IMR-90 (cell line): ENCODE measurements around the gene ATP1B3. TPM values are rescaled to one million over a fixed set of nuclear protein-coding genes. Genes with fewer than 3 reads are reported as not detected.

Source experiments
- ATAC-seq: fragments of 200-7000 bp; cut with Tn5 transposase; 2 replicates; pipeline ENCODE4 v1.9.1; 2020; ENCODE audit warnings: low read depth, mild to moderate bottlenecking, moderate library complexity
- BruUV-seq: library from RNA; stranded (reverse); fragments of 400-500 nt; replicated peaks from 2 replicates; lab custom pipeline; 2021; lab: Mats Ljungman, UMichigan
- CTCF ChIA-PET: fragments of 300-600 bp; formaldehyde crosslinking; extraction: SDS; loops from one replicate; lab custom pipeline; 2021; ENCODE audit warnings: antibody characterized with exemption; lab: Yijun Ruan, JAX
- POLR2A ChIA-PET: fragments of 300-600 bp; sonication (Branson Sonifier 250); formaldehyde crosslinking; loops from one replicate; lab custom pipeline; 2022; ENCODE audit warnings: antibody characterized with exemption; ENCODE audit not compliant: unreplicated experiment; lab: Charles Lee
- DNase-seq: peaks from one replicate; pipeline ENCODE4 v3.0.0; 2013
- H2AFZ ChIP-seq: replicated peaks from 2 replicates; pipeline ENCODE3; 2013; ENCODE audit warnings: low read length, mild to moderate bottlenecking; ENCODE audit not compliant: poor library complexity
- H2AK5ac ChIP-seq: 2 replicates; pipeline ENCODE4 v1.6.1; 2013; ENCODE audit warnings: low read depth, low read length, inconsistent platforms
- H2AK9ac ChIP-seq: replicated peaks from 2 replicates; pipeline ENCODE3; 2013; ENCODE audit warnings: mild to moderate bottlenecking, low read depth, low read length, moderate library complexity; ENCODE audit not compliant: poor library complexity
- H2BK120ac ChIP-seq: 2 replicates; pipeline ENCODE4 v1.6.1; 2013; ENCODE audit warnings: low read depth, low read length, inconsistent platforms
- H2BK15ac ChIP-seq: 3 replicates; pipeline ENCODE4 v1.6.1; 2013; ENCODE audit warnings: low read depth, low read length, inconsistent platforms
- H2BK20ac ChIP-seq: 2 replicates; pipeline ENCODE4 v1.6.1; 2013; ENCODE audit warnings: low read depth, mild to moderate bottlenecking, inconsistent platforms, low read length, moderate library complexity
- H2BK5ac ChIP-seq: 2 replicates; pipeline ENCODE4 v1.6.1; 2013; ENCODE audit warnings: mild to moderate bottlenecking, low read depth, low read length, inconsistent platforms; ENCODE audit not compliant: poor library complexity, severe bottlenecking
- H3K14ac ChIP-seq: replicated peaks from 2 replicates; pipeline ENCODE4 v1.6.1; 2013; ENCODE audit warnings: low read depth, low read length, inconsistent platforms
- H3K18ac ChIP-seq: 2 replicates; pipeline ENCODE4 v1.6.1; 2013; ENCODE audit warnings: low read depth, low read length, control low read depth
- H3K23ac ChIP-seq: 2 replicates; pipeline ENCODE4 v1.6.1; 2013; ENCODE audit warnings: low read depth, low read length, inconsistent platforms
- H3K27ac ChIP-seq: 2 replicates; pipeline ENCODE4 v1.5.1; 2013; ENCODE audit warnings: mild to moderate bottlenecking, control low read depth, low read length; ENCODE audit not compliant: insufficient read depth
- H3K27me3 ChIP-seq: 2 replicates; pipeline ENCODE4 v1.6.1; 2013; ENCODE audit warnings: low read length; ENCODE audit not compliant: control insufficient read depth, insufficient read depth
- H3K36me3 ChIP-seq: 2 replicates; pipeline ENCODE4 v1.6.1; 2013; ENCODE audit warnings: low read length, mixed read lengths; ENCODE audit not compliant: control insufficient read depth, insufficient read depth
- H3K4ac ChIP-seq: 2 replicates; pipeline ENCODE4 v1.6.1; 2013; ENCODE audit warnings: low read depth, low read length, inconsistent platforms
- H3K4me1 ChIP-seq: 2 replicates; pipeline ENCODE4 v1.6.1; 2013; ENCODE audit warnings: low read length, mixed read lengths; ENCODE audit not compliant: control insufficient read depth, insufficient read depth
- H3K4me2 ChIP-seq: 2 replicates; pipeline ENCODE4 v1.6.1; 2013; ENCODE audit warnings: low read depth, mild to moderate bottlenecking, control low read depth, low read length, moderate library complexity
- H3K4me3 ChIP-seq: 2 replicates; pipeline ENCODE4 v1.5.1; 2013; ENCODE audit warnings: low read depth, mild to moderate bottlenecking, control low read depth, low read length, moderate library complexity; ENCODE audit not compliant: insufficient read depth
- H3K56ac ChIP-seq: 2 replicates; pipeline ENCODE4 v1.6.1; 2013; ENCODE audit warnings: low read length, inconsistent platforms; ENCODE audit not compliant: insufficient read depth; ENCODE audit errors: extremely low read depth
- H3K79me1 ChIP-seq, 2 experiments: 2 replicates each; pipeline ENCODE4 v1.6.1; 2013; ENCODE audit warnings: low read length in 2 of 2, inconsistent platforms in 1 of 2, low read depth in 1 of 2
- H3K9ac ChIP-seq: 2 replicates; pipeline ENCODE4 v1.6.1; 2013; ENCODE audit warnings: low read depth, low read length, control low read depth
- H3K9me1 ChIP-seq: 2 replicates; pipeline ENCODE4 v1.6.1; 2013; ENCODE audit warnings: low read length, inconsistent platforms; ENCODE audit not compliant: insufficient read depth
- H3K9me3 ChIP-seq: 2 replicates; pipeline ENCODE4 v1.6.1; 2013; ENCODE audit warnings: low read length; ENCODE audit not compliant: control insufficient read depth, insufficient read depth
- H4K20me1 ChIP-seq: 2 replicates; pipeline ENCODE4 v1.6.1; 2013; ENCODE audit warnings: low read length, inconsistent platforms; ENCODE audit not compliant: insufficient read depth
- H4K5ac ChIP-seq: 2 replicates; pipeline ENCODE4 v1.6.1; 2013; ENCODE audit warnings: mild to moderate bottlenecking, low read depth, low read length, control low read depth
- H4K8ac ChIP-seq, 2 experiments: 2 replicates each; pipeline ENCODE4 v1.6.1; 2013; ENCODE audit warnings: low read depth in 2 of 2, low read length in 2 of 2, control low read depth in 1 of 2, inconsistent platforms in 1 of 2
- H4K91ac ChIP-seq: 2 replicates; pipeline ENCODE4 v1.6.1; 2013; ENCODE audit warnings: low read depth, low read length, inconsistent platforms; ENCODE audit not compliant: insufficient read depth
- BHLHE40 ChIP-seq: fragments of 150-350 bp; IDR thresholded peaks from 2 replicates; pipeline ENCODE4 v1.6.1; 2016; ENCODE audit warnings: mild to moderate bottlenecking, low read depth, low read length
- CEBPB ChIP-seq: IDR thresholded peaks from 2 replicates; pipeline ENCODE4 v1.6.1; 2012; ENCODE audit warnings: low read depth, low read length, improper control_type of control experiment
- CHD1 ChIP-seq: IDR thresholded peaks from 2 replicates; pipeline ENCODE4 v1.6.1; 2012; ENCODE audit warnings: low read depth, low read length, improper control_type of control experiment
- FOS ChIP-seq: fragments of 150-350 bp; IDR thresholded peaks from 2 replicates; pipeline ENCODE4 v1.6.1; 2016; ENCODE audit warnings: low read depth, low read length
- MAFK ChIP-seq: IDR thresholded peaks from 2 replicates; pipeline ENCODE4 v1.6.1; 2012; ENCODE audit warnings: low read depth, low read length, improper control_type of control experiment
- MXI1 ChIP-seq: IDR thresholded peaks from 2 replicates; pipeline ENCODE4 v1.6.1; 2012; ENCODE audit warnings: low read depth, mild to moderate bottlenecking, low read length, moderate library complexity, borderline replicate concordance
- NFE2L2 ChIP-seq: fragments of 150-350 bp; IDR thresholded peaks from 2 replicates; pipeline ENCODE4 v1.6.1; 2016; ENCODE audit warnings: low read depth, mild to moderate bottlenecking, low read length
- POLR2A ChIP-seq: IDR thresholded peaks from 2 replicates; pipeline ENCODE4 v1.6.1; 2012; ENCODE audit warnings: mild to moderate bottlenecking, low read depth, low read length
- RAD21 ChIP-seq: IDR thresholded peaks from 2 replicates; pipeline ENCODE4 v1.6.1; 2012; ENCODE audit warnings: low read length, improper control_type of control experiment
- RCOR1 ChIP-seq: IDR thresholded peaks from 2 replicates; pipeline ENCODE4 v1.6.1; 2012; ENCODE audit warnings: mild to moderate bottlenecking, low read length, improper control_type of control experiment; ENCODE audit not compliant: insufficient replicate concordance
- RFX5 ChIP-seq: IDR thresholded peaks from 2 replicates; pipeline ENCODE4 v1.8.0; 2012; ENCODE audit warnings: low read depth, mild to moderate bottlenecking, low read length, moderate library complexity
- SMC3 ChIP-seq: fragments of 150-350 bp; IDR thresholded peaks from 2 replicates; pipeline ENCODE4 v1.6.1; 2016; ENCODE audit warnings: low read depth, mild to moderate bottlenecking, antibody characterized with exemption, low read length, moderate library complexity
- WGBS, 2 experiments: methylation state at CpG; one replicate each; pipeline versions ENCODE4 v1.1.5 to v1.1.7; 2013; ENCODE audit warnings: missing lambda C conversion rate in 2 of 2; ENCODE audit not compliant: insufficient read length in 1 of 2; ENCODE audit errors: extremely low coverage in 2 of 2; 5-methylcytosine and 5-hydroxymethylcytosine counted together
- dilution Hi-C: fragments of 300-500 bp; cut with HindIII; formaldehyde crosslinking; loops from one replicate; pipeline ENCODE4 v1.14.3; 2018; ENCODE audit warnings: low sequenced_read_pairs; ENCODE audit not compliant: unreplicated experiment
- in situ Hi-C: fragments of 300-500 bp; cut with MboI; formaldehyde crosslinking; loops from 3 replicates; pipeline ENCODE4 v1.14.3; 2019; ENCODE audit warnings: low sequenced_read_pairs, inconsistent platforms, mixed read lengths
- intact Hi-C: fragments of 100-400 bp; cut with micrococcal nuclease; formaldehyde crosslinking; loops from 2 replicates; pipeline ENCODE4 v1.10.0; 2022
- polyA plus RNA-seq, 3 experiments: library from polyadenylated mRNA; depleted of rRNA; stranded (reverse); fragments of >200 nt; gene quantifications; 2 replicates each; pipeline ENCODE4 v1.2.3, GENCODE V29; 2012; ENCODE audit warnings: low replicate concordance in 1 of 3
- total RNA-seq: library from RNA; depleted of rRNA; stranded (reverse); fragments of >200 nt; gene quantifications from 2 replicates; pipeline ENCODE4 v1.2.3, GENCODE V29; 2012
- TF ChIP-seq, protein P1 (sequence below): fragments of 150-350 bp; IDR thresholded peaks from 2 replicates; pipeline ENCODE4 v1.6.1; 2017; ENCODE audit warnings: mild to moderate bottlenecking, antibody characterized with exemption, low read length, low read depth
- TF ChIP-seq, protein P2 (sequence below): conservative IDR thresholded peaks from 2 replicates; pipeline ENCODE4 v1.5.1; 2012; ENCODE audit warnings: mild to moderate bottlenecking, low read depth, low read length, improper control_type of control experiment
- TF ChIP-seq, protein P3 (sequence below): fragments of 150-350 bp; IDR thresholded peaks from 2 replicates; pipeline ENCODE4 v1.6.1; 2016; ENCODE audit warnings: low read depth, mild to moderate bottlenecking, low read length, moderate library complexity, borderline replicate concordance

ATP1B3 gene
- total and polyA plus RNA-seq, 2 of the 4 experiments (the other 2 are of a cell fraction): 64.3 to 126 TPM

DNA sequence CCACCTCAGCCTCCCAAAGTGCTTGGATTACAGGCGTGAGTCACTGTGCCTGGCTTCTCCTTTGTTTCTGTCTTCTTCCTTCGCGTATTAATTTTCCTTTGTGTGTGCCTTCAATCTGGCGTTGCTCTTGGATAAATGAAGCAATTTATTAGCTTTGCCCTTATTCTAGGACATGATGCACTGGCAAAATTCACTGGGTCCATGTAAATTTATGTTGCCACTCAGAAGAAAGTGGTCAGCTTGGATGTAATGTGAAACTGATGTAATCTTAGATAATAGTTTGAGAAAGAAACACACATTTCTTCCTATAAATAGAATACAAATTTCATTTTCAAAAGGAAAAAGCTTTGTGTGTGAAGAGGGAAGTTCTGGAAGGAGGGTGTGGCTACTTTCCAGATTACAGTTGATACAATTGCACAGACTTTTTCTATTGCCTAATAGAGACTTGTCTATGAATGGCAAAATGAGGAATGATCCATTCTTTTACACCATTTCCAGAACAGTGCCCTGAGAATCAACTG lies 23.3 kb upstream of the ATP1B3 start:
- no peak for ATAC-seq
- no peaks in the 10 kb centered on the region for H3K9me3 ChIP-seq
- H2BK5ac ChIP-seq: no peak overlapping the region
- ChIA-PET CTCF (no interaction called here), POLR2A (no interaction called here)
- no peak overlapping the region for H4K91ac ChIP-seq
- no peak overlapping the region for H3K4me3 ChIP-seq
- no peak overlapping the region for H4K5ac ChIP-seq
- 80% methylated on average over 1 of the region's 4 CpGs; no CpG with 5 or more reads in 1 of the 2 experiments for WGBS, 2 experiments
- H3K56ac ChIP-seq: no peak overlapping the region
- no peak overlapping the region for H3K4me2 ChIP-seq
- no peaks in the 10 kb centered on the region for H4K20me1 ChIP-seq
- H3K4me1 ChIP-seq: no peaks in the 10 kb centered on the region
- no TSS peak for BruUV-seq
- in situ Hi-C loops (no loop called here), intact Hi-C loops (no loop called here), dilution Hi-C loops (no loop called here)
- no peak overlapping the region for H3K23ac ChIP-seq
- no peak overlapping the region for H3K27ac ChIP-seq
- no peak overlapping the region for H3K4ac ChIP-seq
- TF ChIP-seq RCOR1: no peak
- no peak for TF ChIP-seq MXI1
- no peak for TF ChIP-seq RFX5
- TF ChIP-seq, protein P1, sequence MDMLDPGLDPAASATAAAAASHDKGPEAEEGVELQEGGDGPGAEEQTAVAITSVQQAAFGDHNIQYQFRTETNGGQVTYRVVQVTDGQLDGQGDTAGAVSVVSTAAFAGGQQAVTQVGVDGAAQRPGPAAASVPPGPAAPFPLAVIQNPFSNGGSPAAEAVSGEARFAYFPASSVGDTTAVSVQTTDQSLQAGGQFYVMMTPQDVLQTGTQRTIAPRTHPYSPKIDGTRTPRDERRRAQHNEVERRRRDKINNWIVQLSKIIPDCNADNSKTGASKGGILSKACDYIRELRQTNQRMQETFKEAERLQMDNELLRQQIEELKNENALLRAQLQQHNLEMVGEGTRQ: no peak
- no peak for TF ChIP-seq MAFK
- TF ChIP-seq, protein P2, sequence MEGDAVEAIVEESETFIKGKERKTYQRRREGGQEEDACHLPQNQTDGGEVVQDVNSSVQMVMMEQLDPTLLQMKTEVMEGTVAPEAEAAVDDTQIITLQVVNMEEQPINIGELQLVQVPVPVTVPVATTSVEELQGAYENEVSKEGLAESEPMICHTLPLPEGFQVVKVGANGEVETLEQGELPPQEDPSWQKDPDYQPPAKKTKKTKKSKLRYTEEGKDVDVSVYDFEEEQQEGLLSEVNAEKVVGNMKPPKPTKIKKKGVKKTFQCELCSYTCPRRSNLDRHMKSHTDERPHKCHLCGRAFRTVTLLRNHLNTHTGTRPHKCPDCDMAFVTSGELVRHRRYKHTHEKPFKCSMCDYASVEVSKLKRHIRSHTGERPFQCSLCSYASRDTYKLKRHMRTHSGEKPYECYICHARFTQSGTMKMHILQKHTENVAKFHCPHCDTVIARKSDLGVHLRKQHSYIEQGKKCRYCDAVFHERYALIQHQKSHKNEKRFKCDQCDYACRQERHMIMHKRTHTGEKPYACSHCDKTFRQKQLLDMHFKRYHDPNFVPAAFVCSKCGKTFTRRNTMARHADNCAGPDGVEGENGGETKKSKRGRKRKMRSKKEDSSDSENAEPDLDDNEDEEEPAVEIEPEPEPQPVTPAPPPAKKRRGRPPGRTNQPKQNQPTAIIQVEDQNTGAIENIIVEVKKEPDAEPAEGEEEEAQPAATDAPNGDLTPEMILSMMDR: no peak
- no peak for TF ChIP-seq NFE2L2
- TF ChIP-seq CEBPB: no peak
- no peak for TF ChIP-seq FOS
- TF ChIP-seq RAD21: no peak
- TF ChIP-seq, protein P3, sequence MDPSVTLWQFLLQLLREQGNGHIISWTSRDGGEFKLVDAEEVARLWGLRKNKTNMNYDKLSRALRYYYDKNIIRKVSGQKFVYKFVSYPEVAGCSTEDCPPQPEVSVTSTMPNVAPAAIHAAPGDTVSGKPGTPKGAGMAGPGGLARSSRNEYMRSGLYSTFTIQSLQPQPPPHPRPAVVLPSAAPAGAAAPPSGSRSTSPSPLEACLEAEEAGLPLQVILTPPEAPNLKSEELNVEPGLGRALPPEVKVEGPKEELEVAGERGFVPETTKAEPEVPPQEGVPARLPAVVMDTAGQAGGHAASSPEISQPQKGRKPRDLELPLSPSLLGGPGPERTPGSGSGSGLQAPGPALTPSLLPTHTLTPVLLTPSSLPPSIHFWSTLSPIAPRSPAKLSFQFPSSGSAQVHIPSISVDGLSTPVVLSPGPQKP: no peak
- TF ChIP-seq BHLHE40: no peak
- no peak for TF ChIP-seq POLR2A
- TF ChIP-seq SMC3: no peak
- no peak for TF ChIP-seq CHD1
- H4K8ac ChIP-seq: no peak overlapping the region
- no peak overlapping the region for H3K14ac ChIP-seq
- no peak overlapping the region for H2AK9ac ChIP-seq
- no peaks in the 10 kb centered on the region for H3K27me3 ChIP-seq
- no peak overlapping the region for H2BK20ac ChIP-seq
- no peak overlapping the region for H3K18ac ChIP-seq
- H3K36me3 ChIP-seq: no peaks in the 10 kb centered on the region
- H3K9ac ChIP-seq: no peak overlapping the region
- no peak overlapping the region for H2BK120ac ChIP-seq
- no peak for DNase-seq
- H2BK15ac ChIP-seq: no peak overlapping the region
- no peaks in the 10 kb centered on the region for H3K9me1 ChIP-seq
- H3K79me1 ChIP-seq: no peaks in the 10 kb centered on the region
- H2AFZ ChIP-seq: no peak overlapping the region
- no peak overlapping the region for H2AK5ac ChIP-seq
